ENCODE measurements around the gene KSR2.

Gene KSR2

GRCh38 chr12:117517219-117517739 lies 451.5 kb downstream of the KSR2 start:
- no peak for DNase-seq

- DNase-seq = no peak
Observed at GRCh38 chr12:117516034-117516433, 452.8 kb downstream of the KSR2 start.

- DNase-seq = no peak
Observed at GRCh38 chr12:117514016-117514415, 454.8 kb downstream of the KSR2 start.

GRCh38 chr12:117513353-117513752 lies 455.4 kb downstream of the KSR2 start:
- DNase-seq = no peak

GRCh38 chr12:117508468-117508867 lies 460.3 kb downstream of the KSR2 start:
- DNase-seq = no peak

GRCh38 chr12:117507548-117507947 lies 461.2 kb downstream of the KSR2 start:
- DNase-seq = no peak

- DNase-seq = no peak
Observed at GRCh38 chr12:117506333-117506732, 462.5 kb downstream of the KSR2 start.

- DNase-seq = no peak
Observed at GRCh38 chr12:117502633-117503032, 466.2 kb downstream of the KSR2 start.

- no peak for DNase-seq
Observed at GRCh38 chr12:117502233-117502632, 466.6 kb downstream of the KSR2 start.

- DNase-seq = no peak
Observed at GRCh38 chr12:117501076-117501869, 467.5 kb downstream of the KSR2 start.

- DNase-seq = no peak
Observed at GRCh38 chr12:117499759-117500485, 468.9 kb downstream of the KSR2 start.

- no peak for DNase-seq
Observed at GRCh38 chr12:117498880-117499279, 469.9 kb downstream of the KSR2 start.

- no peak for DNase-seq
Observed at GRCh38 chr12:117498256-117498655, 470.5 kb downstream of the KSR2 start.

- DNase-seq = no peak
Observed at GRCh38 chr12:117497407-117497806, 471.4 kb downstream of the KSR2 start.

GRCh38 chr12:117494833-117495655 lies 473.7 kb downstream of the KSR2 start:
- DNase-seq = no peak

GRCh38 chr12:117491711-117492110 lies 477.1 kb downstream of the KSR2 start:
- no peak for DNase-seq

- no peak for DNase-seq
Observed at GRCh38 chr12:117490130-117490529, 478.7 kb downstream of the KSR2 start.

- no peak for DNase-seq
Observed at GRCh38 chr12:117489671-117490070, 479.1 kb downstream of the KSR2 start.

- DNase-seq = no peak
Observed at GRCh38 chr12:117486840-117487659, 481.7 kb downstream of the KSR2 start.

GRCh38 chr12:117485984-117486839 lies 482.6 kb downstream of the KSR2 start:
- DNase-seq = no peak

GRCh38 chr12:117484901-117485300 lies 483.9 kb downstream of the KSR2 start:
- no peak for DNase-seq
